Islet precursor cell (in vitro differentiated cells): Measurements from ENCODE around the gene SHISA6.
"Not testable (repeated sequence)": the region's sequence is repeated elsewhere in the genome, so short reads cannot be mapped to it uniquely, and the experiment has no call there.

Source experiments
- DNase-seq: peaks from one replicate; pipeline ENCODE4 v3.0.0-alpha.2; 2018

Gene SHISA6

DNA sequence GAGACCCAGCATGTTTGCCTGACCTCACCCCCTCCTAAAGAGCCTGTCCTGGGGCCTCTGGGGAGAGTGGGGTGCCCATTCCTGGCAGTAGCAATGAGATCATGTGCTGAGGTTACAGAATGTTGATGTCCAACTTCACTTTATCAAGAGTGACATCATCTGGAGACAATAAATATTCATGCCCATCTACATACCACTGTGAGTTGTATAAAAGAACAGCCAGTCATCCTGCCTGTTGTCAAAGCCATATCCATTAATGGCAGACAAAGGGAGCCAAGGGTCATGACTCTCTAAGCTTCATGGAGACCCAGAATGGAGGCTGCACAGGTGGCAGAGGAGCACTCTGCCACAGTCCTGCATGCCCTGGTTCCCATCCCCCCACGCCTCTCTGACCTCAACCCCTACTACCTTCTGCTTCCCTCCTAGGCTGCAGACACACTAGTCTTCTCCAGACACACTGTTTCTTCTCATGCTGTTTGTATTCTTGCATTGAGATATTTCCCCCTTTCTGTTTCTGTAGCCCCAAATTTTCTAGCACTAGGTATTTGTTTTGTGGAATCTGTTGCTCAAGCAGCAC is 27.1 kb downstream of the SHISA6 start:
- DNase-seq = peak; percentile 43

- DNase-seq = peak; percentile 26
These were observed 28.2 kb downstream of the SHISA6 start for GRCh38 chr17:11269210-11269609.

- peak; percentile 42 for DNase-seq
These were observed 31.2 kb downstream of the SHISA6 start for GRCh38 chr17:11272191-11272590.

DNA sequence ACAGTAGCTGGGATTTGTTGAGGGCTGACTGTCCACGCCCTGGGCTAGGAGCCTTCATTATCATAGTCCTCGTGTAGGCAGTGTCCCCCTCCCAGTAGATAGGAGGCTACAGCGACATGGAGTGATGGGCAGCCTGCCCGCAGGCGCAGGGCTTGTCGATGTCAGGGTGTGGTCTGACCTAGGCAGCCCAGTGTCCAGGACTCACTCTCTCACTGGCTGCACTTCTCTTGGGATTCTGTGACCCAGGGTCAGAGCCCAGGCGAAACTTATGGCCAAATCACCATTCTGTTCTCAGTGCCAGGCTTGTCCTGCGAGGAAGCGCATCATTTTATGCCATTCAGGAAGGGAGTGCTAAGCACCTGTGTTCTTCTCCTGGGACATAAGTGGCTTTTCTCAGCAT is 32.6 kb downstream of the SHISA6 start:
- DNase-seq = peak; percentile 31

GRCh38 chr17:11274106-11274505 is 33.1 kb downstream of the SHISA6 start:
- DNase-seq = peak; percentile 23

DNA sequence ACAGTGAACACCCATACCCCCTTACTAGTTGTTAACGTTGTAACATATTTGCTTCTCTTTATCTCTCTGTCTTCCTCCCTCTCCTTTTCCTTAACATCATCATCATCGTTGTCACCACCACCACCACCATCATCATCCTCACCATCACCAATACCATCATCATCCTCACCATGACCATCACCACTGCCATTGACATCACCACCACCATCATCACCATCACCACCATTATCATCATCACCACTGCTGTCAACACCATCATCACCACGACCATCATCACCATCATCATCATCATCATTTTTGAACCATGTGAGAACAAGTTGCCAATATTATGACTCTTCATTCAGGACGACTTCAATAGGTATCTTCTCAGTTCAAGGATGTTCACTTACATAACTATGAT is 35.5 kb downstream of the SHISA6 start:
- DNase-seq = peak; percentile 3

- peak; percentile 34 for DNase-seq
These were observed 37.4 kb downstream of the SHISA6 start for GRCh38 chr17:11278186-11278991.

DNA sequence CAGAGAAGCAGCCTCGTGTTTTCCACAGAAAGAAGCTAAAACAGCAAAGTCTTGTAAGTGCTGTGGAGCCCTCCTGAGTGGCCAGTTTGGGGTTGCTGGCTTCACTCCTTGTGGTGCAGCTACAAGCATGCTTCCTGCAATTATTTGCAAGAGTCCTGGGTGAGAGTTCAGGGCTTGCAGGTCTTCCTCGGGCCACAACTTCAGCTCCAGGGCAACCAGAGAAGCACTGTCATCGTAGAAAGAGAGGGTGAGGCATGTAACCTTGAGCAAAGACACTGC is 37.9 kb downstream of the SHISA6 start:
- peak; percentile 51 for DNase-seq

DNA sequence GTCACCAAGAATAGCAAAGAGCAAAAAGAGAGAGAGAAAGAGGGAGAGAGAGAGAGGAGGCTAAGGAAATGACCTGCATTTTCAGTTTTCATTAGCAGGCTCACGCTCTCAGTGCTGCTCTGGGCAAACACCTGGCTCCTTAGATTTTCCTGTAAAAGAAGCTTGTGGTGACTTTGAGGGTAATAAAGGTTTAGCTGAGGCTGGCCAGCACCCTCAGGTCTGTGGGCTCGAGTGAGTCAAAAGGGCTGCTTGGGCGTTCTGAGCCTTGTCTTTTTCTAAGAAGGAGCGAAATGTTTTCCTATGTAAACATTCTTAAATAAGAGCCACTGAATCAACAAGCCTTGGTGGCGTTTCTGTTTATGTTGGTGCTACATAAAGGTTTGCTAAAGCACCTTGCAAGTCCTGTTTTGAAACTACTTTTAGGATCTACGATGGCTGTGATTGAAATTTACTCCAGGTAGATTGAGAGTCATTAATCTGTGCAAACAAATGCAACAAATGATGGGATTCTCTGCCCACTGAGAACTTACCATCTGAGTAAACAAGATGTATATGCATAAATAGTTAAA is 38.8 kb downstream of the SHISA6 start:
- peak; percentile 32 for DNase-seq

GRCh38 chr17:11282586-11282985 is 41.6 kb downstream of the SHISA6 start:
- peak; percentile 9 for DNase-seq

DNA sequence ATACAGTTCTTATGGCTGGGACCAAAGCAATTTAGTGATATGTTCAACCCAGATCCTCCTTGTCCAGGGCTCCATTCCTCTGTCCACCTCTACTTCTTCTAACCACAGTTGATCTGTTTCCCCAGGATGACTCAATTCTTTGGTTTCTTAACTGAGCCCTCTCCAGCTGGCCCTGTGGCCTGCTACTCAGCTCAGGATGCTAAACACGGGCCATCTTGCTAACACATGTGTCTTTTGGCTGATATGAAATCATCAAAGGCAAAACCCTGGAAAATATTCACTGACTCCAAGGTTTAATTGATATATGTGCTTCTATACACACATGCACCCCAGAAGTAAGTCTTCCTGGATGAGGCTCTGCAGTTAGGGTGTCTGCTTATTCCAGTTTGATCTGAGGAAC is 43.8 kb downstream of the SHISA6 start:
- peak; percentile 50 for DNase-seq

- DNase-seq = peak; percentile 31
These were observed 44.9 kb downstream of the SHISA6 start for GRCh38 chr17:11285946-11286345.

GRCh38 chr17:11287791-11288190 is 46.8 kb downstream of the SHISA6 start:
- no peak for DNase-seq

- DNase-seq = no peak
These were observed 49.8 kb downstream of the SHISA6 start for GRCh38 chr17:11290814-11291213.

DNA sequence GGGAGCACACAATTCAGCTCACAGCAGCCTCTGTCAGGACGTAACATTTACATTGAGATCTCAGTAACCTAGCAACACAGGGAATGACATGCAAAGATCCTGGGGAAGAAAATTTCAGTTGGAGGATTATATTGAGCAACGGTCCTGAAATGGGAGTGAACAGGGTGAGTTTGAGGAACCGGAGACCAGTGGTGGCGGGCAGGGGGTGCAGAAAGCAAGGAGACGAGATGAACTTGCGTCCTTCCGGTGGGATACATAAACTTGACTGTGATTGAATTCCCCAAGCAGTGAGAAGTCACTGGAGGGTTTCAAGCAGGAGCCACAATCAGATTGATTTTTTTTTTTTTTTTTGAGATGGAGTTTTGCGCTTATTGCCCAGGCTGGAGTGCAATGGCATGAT is 51.5 kb downstream of the SHISA6 start:
- no peak for DNase-seq

DNA sequence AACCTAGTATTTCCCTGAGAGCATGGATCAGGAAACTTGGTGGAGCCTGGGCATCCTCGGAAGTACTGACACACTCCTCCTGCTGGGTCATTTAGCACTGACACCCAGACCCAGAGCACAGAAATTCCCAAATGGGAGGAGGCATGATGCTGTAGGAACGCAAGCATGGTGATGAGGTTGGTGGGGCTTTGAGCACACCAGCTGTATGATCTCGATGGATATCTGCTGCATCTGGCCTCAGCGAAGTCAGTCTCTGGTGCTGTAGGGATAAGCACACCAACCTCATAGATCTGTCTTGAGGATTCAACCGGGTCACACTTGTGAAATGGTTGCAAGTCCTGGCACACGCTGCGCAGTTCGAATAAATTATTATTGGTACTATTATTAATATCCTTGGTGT is 52.5 kb downstream of the SHISA6 start:
- DNase-seq = no peak

DNA sequence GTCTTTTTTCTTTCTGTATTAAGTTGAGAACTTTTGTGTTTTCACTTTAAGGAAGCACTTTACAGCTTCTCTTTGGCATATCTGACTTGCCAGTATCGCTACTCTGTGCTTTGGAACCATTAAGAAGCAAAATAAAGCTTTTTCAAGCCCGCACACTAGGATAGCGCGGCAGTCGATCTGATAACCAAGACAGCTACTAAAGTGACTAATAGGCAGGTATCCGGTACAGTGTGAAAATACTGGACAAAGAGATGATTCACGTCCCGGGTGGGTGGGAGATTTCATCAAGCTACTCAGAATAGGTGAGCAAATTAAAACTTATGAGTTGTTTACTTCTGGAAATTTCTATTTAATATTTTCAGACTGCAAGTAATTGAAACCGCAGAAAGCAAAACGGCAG is 53.8 kb downstream of the SHISA6 start:
- no peak for DNase-seq

DNA sequence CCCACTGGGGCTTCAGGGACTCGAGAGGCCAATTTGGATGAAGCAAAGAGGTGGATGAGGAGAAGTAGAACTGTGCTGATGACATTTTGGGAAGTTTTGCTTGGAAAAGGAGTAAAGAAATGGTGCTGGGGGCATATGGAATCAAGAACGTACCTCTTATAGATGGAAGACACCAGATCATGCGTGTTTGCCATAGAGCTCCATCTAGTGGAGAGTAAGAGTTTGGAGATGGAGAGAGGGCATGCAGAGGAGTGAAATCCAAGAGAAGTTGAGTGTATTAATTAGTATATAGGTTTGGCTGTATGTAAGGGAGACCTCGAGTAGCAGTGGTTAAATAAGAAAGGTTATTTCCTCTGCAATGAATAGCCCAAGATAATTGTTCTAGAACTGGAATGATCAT is 56.0 kb downstream of the SHISA6 start:
- DNase-seq = no peak

DNA sequence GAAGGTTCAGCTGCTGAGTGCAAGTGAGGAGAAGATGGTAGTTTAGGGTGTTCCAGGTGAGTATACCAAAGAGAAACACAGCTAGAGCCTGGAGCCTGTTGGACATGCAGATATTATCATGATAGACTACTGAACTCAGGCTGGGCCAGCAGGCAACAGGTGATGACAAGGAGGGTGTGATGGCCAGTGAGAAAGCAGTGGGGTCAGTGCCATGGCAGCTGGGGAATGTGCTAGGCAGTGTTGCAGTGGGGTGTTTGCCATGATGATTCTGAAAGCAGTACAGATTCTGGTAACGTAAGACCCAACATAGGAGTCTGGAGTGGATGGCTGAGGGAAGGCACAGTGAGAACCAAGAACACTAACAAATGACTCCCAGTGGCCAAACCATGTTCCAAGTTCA is 57.4 kb downstream of the SHISA6 start:
- no peak for DNase-seq

DNA sequence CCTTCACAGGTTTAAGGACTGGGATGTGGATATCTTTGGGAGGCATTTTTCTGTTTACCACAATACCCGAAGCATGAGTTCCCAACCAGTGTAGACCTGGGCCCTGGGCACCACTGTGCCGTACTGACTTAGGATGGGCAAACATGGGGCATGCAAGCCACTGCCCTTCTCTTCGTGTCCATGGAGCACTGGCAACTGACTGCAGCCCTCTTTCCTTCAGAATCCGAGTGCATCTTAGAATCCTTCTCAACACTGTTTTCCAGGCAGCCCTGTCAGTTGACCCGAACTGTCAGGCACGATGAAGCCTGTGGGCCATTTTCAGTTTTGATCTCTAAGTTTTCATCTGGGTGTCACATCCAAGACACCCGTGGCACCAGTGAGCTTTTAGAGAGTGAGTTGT is 59.2 kb downstream of the SHISA6 start:
- DNase-seq = no peak

DNA sequence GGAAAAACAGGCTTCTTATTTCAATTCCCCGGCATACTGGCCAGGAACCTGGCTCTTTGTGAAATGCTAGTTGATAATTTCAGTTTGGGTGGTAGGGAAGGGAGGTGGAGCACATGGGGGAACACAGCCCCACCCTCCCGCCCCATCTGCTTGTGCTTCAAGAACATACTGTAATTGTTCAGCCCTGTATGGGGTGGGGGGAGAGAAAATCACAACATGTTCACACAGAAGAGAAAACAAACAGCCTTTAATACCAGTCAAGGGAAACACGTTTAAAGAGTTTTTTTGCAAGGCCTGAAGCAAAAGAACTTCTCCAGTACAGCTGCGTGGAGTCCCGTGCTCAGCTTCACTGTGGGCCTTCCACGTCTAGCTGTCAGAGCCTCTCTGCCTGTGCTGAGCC is 59.7 kb downstream of the SHISA6 start:
- DNase-seq = no peak

- not testable (repeated sequence) for DNase-seq
These were observed 60.9 kb downstream of the SHISA6 start for GRCh38 chr17:11301874-11302273.

DNA sequence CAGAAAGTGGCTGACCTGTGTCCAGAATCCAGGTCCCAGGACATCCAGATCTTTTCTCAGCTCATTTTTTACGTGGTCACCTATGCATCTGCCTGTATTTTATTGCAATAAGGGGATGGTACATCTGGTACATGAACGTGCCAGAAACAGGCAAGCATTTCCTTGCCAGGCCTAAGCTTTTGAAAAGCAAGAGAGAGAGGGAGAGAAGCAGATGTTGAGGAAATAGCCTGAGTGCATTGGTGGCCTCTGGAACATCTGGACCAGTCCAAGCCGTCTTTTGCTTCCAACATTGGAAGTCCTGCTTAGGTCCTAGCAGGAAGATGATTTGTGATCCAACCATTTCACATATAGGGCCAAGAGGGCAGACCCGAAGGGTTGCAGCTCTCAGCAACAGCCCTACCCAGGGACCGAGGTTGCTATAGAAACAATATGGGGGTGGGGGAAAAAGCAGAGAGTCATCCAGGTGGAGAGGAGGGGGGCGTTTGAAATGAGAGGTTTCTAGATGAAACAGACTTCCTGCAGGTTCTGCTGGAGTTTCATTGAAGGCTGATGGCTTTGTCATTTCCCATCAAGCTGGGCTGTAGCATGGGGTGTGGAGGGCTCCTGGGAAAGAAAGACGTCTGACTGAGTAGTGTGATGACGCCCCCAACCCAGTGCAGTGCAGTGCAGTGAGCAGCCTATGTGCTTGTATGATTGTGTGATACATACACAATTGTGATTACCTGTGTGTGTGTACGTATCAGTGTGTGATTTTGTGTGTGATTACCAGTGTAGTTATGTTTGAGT is 61.6 kb downstream of the SHISA6 start:
- no peak for DNase-seq
